Middle frontal gyrus (tissue), 1 donor: ENCODE results near the gene ATP6V0E2.
A peak's percentile ranks its signal among the peaks of the same experiment; 100 is the strongest.
"Not testable (repeated sequence)": the region's sequence is repeated elsewhere in the genome, so short reads cannot be mapped to it uniquely, and the experiment has no call there.

Experiments used
- DNase-seq: peaks from one replicate; pipeline ENCODE4 v3.0.0-alpha.2; 2015; ENCODE audit warnings: low spot score; ENCODE audit errors: extremely low spot score

The ATP6V0E2 gene

GRCh38 chr7:149873074-149873969 lies at the start of gene ATP6V0E2:
TSS of gene ATP6V0E2 (plus strand) at chr7:149873969. CDS start at chr7:149874066, 97 bp downstream.
- DNase-seq: peak; percentile 95

DNA sequence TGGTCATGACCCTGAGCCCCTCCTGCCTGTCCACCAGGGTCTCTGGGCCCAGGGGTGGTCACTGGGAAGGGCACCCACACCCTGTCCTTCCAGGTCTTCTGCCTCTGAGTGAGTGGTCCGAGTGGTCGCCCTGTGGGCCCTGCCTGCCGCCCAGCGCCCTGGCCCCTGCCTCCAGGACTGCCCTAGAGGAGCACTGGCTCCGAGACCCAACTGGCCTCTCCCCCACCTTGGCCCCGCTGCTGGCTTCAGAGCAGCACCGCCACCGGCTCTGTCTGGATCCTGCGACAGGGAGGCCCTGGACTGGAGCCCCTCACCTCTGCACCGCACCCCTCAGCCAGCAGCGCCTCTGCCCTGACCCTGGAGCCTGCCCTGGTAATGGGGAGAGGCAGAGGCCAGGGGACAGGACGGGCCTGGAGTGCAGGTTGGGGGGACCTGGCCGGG lies 49.4 kb upstream of the ATP6V0E2 start:
- no peak for DNase-seq

- no peak for DNase-seq
These were observed 48.8 kb upstream of the ATP6V0E2 start for GRCh38 chr7:149824748-149825566.

DNA sequence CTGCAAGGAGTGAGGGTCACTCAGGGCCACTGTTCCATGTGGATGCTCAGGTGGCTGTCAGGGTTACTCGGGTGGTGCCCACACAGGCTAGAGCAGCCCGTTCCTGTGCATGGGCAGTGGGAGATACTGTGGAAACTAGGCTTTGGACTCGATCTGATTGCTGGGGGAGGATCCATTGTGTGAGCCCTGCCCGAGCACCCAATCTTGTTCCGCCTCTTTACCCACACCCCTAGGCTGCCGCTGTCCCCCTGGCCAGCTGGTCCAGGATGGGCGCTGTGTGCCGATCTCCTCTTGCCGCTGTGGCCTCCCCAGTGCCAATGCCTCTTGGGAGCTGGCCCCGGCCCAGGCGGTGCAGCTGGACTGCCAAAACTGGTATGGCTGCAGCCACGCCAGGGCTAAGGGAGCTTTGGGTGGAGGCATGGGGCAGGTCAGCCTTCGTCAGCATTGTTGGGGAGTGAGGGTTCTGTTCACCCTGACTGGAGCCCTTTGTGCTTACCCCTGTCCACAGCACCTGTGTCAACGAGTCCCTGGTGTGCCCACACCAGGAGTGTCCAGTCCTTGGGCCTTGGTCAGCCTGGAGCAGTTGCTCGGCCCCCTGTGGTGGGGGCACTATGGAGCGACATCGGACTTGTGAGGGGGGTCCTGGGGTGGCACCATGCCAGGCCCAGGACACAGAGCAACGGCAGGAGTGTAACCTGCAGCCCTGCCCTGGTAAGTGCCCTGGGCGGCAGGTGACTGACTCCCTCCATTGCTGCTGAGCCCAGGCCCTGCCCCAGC lies 48.0 kb upstream of the ATP6V0E2 start:
- no peak for DNase-seq

DNA sequence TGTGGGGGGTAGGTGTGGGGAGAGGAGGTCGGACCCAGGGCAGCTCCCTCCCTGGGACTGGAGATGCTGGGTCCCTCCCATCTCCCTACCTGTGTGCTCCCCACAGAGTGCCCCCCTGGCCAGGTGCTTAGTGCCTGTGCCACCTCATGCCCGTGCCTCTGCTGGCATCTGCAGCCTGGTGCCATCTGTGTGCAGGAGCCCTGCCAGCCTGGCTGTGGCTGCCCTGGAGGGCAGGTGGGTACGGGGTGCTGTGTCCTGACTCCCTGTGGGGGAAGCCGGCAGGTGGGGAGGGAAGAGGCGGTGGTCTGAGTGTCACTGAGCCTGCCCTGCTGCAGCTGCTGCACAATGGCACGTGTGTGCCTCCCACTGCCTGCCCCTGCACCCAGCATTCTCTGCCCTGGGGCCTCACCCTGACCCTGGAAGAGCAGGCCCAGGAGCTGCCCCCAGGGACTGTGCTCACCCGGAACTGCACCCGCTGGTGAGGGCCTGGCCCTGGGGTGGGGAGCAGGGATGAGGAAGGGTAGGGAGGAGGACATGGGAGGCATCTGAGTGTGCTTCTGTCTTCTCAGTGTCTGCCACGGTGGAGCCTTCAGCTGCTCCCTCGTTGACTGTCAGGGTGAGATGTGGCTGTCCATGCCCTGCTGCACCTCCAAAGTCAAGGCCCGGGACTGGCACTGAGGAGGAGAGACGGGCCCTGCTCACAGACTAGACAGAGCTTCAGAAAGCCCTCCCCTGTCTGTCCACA lies 47.3 kb upstream of the ATP6V0E2 start:
- no peak for DNase-seq

DNA sequence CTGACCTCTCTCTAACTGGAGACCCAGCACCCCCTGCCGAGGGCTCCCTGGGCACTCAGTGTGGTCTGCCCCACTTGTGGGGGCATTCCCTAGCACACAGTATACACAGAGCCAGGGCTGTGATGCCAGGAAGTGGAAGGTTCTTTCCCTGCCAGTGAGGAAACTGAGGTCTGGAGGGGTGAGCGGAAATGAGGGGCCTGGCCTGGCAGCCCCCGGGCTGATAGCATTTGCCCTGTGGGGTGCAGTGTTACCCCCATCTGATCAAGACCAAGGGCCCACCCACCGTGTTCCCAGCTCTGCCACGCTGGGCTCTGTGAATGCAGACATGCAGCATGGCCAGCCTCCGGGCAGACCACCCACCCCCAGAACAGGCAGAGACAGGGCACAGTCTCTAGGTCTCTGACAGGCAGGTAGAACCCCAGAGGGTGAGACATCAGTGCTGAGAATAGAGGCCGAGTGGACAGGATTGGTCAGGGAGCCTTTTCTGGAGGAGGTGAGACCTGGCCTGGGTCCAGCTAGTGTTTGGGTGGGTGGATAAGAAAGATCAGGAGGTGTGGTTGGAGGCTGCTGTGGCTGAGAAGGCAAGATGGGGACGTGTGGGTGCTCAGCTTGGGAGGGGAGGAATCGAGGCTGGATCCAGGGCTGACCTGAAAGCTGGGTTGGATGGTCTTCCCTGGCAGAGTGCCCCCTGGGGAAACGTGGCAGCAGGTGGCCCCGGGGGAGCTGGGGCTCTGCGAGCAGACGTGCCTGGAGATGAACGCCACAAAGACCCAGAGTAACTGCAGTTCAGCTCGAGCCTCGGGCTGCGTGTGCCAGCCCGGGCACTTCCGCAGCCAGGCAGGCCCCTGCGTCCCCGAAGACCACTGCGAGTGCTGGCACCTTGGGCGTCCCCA lies 46.4 kb upstream of the ATP6V0E2 start:
- DNase-seq: no peak

DNA sequence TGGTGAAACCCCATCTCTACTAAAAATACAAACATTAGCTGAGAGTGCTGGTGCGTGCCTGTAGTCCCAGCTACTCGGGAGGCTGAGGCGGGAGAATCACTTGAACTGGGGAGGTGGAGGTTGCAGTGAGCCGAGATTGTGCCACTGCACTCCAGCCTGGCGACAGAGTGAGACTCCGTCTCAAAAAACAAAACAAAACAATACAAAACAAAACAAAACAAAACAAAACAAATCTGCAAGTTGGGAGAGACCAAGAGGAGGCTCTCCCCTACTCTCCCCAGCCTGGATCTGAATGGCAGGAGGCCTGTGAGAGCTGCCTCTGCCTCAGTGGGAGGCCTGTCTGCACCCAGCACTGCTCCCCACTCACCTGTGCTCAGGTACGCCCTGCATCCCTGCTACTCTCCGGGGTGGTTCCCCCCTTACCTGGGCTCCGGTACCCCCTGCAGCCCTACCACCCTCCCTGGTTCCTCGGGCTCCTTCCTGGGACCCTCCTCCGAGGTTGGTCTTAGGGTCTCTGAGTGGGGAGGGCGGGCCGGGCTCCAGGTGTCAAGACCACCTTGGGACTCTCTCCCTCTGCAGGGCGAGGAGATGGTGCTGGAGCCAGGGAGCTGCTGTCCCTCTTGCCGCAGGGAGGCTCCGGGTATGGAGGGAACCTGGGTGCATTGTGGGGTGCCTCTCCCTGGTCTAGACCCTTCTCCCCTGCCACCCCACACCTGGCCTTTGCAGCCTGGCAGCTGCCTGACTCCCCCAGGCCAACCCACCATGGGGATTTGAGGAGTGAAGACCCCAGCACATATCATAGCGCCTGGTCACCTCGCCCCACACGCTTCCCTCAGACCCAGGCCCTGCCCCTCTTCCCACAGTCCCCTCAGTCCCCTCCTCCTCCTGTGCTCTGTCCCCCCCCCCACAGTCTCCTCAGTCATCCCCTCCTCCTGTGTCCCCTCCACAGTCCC lies 45.1 kb upstream of the ATP6V0E2 start:
- DNase-seq: no peak

DNA sequence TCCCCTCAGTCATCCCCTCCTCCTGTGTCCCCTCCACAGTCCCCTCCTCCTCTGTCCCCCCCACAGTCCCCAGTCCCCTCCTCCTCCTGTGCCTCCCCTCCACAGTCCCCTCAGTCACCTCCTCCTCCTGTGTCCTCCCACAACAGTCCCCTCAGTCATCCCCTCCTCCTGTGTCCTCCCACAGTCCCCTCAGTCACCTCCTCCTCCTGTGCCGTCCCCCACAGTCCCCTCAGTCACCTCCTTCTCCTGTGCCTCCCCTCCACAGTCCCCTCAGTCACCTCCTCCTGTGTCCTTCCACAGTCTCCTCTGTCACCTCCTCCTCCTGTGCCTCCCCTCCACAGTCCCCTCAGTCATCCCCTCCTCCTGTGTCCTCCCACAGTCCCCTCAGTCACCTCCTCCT lies 43.2 kb upstream of the ATP6V0E2 start:
- DNase-seq: not testable (repeated sequence)

- DNase-seq: no peak
These were observed 42.6 kb upstream of the ATP6V0E2 start for GRCh38 chr7:149830997-149831740.

GRCh38 chr7:149831741-149832219 lies 42.0 kb upstream of the ATP6V0E2 start:
- no peak for DNase-seq

DNA sequence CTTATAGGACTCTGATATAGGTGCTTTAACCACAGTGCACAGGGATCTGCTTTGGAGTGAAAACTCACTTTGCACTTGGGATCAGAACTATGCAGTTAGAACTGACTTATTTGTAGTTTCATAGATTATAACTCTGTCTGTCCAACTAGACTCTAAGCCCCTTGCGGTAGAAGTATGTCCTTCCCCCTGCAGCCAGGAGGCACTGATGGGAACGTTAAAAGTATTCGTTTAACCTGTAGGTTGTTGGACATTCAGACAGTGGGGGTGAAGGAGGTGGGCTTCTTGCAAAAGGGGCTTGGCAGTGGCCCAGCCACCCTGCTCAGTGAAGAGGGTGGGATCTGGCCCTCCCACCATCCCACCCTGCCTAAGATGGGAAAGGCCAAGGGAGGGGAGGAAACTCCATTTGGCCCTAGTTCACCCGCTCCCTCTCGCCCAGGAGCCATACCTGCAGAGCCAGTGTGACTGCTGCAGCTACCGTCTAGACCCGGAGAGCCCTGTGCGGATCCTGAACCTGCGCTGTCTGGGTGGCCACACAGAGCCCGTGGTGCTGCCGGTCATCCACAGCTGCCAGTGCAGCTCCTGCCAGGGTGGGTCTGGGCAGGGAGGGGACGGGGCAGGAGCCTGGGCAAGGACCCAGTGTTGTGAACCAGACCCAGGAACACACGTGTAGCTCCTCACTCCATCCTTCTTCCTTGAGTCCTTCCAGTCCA lies 41.3 kb upstream of the ATP6V0E2 start:
- DNase-seq: no peak

DNA sequence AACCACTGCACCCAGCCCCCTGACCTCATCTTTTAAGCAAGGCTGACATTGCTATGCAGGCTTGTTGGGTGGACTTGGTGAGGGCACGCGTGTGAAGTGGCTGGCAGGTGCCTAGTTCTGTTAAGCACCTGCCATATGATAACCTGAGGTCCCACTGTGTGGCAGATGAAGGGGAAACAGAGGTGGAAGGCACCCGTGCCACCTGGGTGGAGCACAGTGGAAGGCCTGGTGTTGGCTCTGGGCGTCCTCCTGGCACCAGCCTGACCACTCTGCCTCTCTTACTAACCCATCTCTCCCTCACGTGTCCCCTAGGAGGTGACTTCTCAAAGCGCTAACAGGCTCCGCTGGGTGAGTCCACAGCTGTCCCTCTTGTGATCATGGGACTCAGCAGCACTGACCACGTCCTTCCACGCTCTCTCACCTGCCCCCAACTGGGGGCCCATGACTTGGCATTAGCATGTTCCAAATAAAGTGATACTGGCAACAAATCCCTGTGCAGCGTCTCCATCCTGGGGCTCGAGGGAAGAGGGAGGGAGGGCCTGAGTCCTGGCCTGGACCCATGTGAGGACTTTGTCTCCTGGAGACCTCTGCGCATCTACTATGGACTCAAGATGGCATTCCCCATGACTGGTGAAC lies 40.2 kb upstream of the ATP6V0E2 start:
- DNase-seq: no peak

- DNase-seq: no peak
These were observed 39.2 kb upstream of the ATP6V0E2 start for GRCh38 chr7:149834601-149835000.

DNA sequence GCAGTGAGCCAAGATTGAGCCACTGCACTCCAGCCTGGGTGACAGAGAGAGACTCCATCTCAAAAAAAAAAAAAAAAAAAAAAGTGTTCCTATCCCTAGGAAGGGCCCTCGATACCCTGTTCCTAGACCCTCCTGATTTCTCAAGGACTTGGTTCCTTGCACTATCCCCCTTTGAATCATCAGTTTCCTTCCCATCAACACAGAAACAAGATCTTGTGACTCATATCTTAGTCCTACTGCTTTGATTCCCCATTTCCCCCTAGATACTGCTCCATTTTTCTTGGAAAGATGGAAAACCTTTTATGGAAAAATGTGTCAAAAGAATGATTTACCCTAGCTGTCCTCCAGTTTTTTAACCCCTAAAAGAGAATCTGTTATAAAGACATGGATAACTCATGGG lies 37.3 kb upstream of the ATP6V0E2 start:
- no peak for DNase-seq

- no peak for DNase-seq
These were observed 36.1 kb upstream of the ATP6V0E2 start for GRCh38 chr7:149837564-149838223.
